HG02884 (cell line): ENCODE measurements around the gene UNC13B.
"Not testable (repeated sequence)": the region's sequence is repeated elsewhere in the genome, so short reads cannot be mapped to it uniquely, and the experiment has no call there.

Source experiments
- ATAC-seq: cut with Tn5 transposase; IDR thresholded peaks from one replicate; pipeline ENCODE4 v1.9.1; 2021; ENCODE audit warnings: mild to moderate bottlenecking, moderate library complexity; ENCODE audit not compliant: unreplicated experiment

Gene UNC13B

DNA sequence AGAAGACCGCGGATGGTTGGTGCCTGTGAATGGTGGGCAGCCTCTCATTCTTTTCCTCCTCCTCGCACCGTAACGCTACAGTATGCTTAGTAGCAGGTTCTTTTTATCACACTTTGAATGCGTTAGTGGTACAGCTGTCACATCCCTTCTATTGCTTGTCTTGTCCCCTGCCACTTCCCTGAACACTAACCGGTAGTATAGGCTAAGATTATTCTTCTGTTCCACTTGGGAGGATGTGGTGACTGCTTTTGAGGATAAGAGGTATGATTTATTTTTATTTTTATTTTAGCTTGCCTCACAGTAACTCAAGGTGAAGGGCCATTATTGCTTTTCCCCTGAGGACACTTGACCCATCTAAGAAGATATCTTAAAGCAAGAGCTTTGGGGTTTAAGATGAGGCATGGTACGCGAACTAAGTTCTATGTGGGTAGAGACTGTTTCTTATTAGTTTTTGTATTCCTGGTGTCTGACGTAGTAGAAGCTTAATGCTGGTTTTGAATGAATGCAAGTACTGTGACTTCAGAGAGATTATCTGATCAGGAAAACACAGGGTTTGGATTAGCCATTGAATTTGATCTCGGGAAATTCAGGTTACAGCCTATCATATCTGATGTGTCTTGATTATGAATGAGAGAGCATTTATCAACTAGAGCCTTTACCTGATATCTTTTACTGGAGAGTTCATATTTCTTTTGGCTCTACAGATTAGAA, 951 bp downstream of the UNC13B start:
- no peak for ATAC-seq

DNA sequence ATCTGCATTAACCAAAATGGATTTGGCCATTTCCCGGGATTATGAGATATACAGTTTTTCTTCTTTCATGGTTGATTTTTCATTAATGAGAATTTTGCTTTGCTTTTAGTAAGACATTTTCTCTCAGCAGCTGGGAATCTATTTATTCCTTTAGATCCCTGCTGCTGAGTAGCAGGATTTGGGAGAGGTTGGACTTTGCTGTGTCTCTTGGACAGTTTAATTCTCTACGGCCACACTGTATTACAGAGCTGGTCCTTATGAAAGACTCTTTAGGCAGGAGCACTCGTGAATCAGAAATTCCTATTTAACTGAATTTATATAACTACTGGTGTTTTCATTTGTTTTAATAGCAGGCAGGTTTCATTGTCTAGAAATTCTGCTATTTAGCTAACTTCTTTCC, 1.6 kb downstream of the UNC13B start:
- ATAC-seq: no peak

DNA sequence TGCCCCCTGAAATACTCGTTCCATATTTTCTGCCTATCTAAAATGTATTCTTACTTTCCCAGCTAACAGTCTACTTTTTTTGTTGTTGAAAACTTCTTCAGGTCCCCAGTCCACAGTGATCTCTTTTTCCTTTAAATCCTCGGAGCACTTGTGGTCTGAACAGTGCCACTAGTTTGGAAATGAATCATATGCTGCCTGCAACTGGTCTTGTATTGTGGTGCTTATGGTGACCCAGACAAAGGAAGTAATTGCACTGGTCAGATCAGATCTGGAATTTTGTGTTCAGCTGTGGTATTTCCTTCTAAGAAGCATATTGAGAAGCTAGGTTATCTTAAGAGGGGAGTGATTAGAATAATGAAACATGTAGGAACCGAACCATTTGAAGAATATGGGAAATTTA, 2.9 kb downstream of the UNC13B start:
- no peak for ATAC-seq

DNA sequence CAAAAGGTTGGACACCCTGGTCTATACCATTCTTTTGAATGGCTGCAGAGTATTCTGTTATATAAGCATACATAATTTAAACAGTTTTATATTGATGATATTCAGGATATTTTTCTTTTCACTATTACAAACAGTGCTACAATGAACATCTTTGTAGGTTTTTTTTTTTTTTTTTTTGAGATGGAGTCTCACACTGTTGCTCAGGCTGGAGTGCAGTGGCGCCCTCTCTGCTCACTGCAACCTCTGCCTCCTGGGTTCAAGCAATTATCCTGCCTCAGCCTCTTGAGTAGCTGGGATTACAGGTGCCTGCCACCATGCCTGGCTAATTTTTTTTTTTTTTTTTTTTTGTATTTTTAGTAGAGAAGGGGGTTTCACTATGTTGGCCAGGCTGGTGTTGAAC, 5.6 kb downstream of the UNC13B start:
- ATAC-seq: not testable (repeated sequence)

DNA sequence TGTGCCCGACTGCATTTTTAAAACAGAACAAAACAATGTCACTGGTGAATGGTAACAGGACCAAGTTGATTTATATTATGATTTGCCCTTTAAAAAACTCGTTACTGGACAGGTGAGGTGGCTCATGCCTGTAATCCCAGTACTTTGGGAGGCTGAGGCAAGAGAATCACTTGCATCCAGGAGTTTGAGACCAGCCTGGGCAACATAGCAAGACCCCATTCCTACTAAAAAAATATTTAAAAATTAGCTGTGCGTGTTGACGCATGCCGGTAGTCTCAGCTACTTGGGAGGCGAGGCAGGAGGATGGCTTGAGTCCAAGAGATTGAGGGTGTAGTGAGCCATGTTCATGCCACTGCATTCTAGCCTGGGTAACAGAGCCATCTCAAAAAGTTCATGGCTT, 7.2 kb downstream of the UNC13B start:
- ATAC-seq: no peak

DNA sequence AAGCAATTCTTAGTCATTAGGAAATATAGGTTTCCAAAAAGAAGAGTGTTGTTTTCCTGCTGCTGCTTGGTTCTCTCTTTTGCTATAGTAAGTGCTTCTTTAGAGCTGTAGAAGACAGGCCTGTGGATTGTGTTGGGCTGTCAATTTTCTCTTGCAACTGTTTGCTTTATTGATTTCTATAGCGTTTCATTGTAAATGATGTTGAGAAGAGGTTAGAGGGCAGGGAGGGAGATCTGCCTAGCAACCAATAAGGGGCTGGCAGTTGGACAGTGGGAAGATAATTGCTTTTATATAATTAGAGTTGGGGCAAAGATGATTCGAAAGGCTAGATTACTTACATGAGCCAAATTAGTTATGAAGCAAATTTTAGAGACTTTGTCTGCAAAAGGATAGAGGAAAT, 11.1 kb downstream of the UNC13B start:
- ATAC-seq: no peak

DNA sequence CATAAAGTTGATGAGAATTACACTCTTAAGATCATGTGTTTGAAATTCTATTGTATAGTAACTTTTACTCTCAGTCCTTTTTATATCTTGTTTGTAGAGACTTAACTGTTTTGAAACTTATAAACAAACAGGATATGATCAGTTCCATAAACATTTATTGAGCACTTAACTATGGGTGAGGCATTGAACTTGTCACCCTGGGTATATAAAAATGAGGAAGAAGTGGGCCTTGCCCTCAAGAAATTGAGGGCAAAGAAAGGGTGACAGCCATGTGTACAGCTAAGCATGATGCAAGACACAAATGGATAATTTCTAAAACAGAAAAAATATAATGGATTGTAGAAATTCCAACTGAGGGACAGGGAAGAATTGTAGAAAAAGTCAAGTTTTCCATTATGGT, 15.7 kb downstream of the UNC13B start:
- no peak for ATAC-seq

DNA sequence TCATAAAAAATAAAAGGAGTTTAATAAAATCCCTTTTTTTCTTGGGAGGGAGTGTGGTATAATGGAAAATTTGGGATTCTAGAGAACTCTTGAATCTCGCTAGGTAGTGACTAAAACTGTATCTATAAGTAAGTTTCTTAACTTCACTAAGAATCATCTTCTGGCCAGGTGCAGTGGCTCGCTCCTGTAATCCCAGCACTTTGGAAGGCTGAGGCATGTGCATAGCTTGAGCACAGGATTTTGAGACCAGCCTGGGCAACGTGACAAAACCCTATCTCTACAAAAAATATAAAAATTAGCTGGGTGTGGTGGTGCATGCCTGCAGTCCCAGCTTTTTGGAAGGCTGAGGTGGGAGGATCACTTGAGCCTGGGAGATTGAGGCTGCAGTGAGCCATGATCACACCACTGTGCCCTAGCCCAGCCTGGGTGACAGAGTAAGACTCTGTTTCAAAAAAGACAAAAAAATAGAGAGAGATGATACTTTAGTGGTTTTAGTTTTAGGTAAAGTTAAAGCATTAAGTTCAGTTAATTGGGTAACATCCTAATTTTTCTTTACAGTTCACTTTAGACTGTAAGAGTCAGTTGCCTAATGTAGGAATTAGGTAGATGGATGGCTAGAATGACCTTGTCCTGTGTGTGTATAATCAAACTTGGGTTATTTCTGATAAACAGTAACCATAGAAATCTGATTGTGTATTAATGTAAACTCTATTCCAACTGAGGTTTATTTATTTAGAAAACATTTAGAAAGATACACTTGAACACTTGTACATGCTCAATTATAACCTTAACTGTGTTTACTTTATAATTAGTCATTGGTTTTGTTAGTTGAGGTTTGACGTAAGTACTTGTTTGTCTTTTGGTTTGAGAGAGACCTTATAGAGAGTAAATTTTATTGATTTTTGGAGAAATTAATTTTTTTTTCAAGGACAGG, 17.8 kb downstream of the UNC13B start:
- ATAC-seq: no peak

DNA sequence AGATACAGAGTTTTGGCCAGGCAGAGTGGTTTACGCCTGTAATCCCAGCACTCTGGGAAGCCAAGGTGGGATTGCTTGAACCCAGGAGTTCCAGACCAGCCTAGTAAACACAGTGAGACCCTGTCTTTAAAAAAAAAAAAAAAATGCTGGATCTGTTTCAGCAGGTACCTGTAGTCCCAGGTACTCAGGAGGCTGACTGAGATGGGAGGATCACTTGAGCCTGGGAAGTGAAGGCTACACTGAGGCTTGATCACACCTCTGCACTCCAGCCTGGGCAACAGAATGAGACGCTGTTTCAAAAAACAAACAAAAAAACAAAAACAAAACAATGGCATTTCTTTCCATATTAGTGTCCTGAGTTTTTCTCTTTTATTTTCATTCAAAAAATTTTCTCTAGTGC, 19.0 kb downstream of the UNC13B start:
- no peak for ATAC-seq

DNA sequence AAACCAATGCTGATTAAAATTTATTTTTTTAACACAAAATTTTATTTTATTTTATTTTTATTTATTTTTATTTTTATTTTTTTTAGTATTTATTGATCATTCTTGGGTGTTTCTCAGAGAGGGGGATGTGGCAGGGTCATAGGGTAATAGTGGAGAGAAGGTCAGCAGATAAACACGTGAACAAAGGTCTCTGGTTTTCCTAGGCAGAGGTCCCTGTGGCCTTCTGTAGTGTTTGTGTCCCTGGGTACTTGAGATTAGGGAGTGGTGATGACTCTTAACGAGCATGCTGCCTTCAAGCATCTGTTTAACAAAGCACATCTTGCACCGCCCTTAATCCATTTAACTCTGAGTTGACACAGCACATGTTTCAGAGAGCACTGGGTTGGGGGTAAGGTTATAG, 20.6 kb downstream of the UNC13B start:
- not testable (repeated sequence) for ATAC-seq

DNA sequence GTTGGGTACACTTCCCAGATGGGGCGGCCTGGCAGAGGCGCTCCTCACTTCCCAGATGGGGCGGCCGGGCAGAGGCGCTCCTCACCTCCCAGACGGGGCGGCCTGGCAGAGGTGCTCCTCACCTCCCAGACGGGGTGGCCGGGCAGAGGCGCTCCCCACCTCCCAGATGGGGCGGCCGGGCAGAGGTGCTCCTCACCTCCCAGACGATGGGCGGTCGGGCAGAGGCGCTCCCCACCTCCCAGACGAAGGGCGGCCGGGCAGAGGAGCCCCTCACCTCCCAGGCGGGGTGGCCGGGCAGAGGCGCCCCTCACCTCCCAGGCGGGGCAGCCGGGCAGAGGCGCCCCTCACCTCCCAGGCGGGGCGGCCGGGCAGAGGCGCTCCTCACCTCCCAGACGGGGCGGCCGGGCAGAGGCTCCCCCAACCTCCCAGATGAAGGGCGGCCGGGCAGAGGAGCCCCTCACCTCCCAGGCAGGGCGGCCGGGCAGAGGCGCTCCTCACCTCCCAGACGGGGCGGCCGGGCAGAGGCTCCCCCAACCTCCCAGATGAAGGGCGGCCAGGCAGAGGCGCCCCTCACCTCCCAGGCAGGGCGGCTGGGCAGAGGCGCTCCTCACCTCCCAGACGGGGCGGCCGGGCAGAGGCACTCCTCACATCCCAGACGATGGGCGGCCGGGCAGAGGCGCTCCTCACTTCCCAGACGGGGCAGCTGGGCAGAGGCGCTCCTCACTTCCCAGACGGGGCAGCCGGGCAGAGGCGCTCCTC, 21.4 kb downstream of the UNC13B start:
- ATAC-seq: not testable (repeated sequence)

DNA sequence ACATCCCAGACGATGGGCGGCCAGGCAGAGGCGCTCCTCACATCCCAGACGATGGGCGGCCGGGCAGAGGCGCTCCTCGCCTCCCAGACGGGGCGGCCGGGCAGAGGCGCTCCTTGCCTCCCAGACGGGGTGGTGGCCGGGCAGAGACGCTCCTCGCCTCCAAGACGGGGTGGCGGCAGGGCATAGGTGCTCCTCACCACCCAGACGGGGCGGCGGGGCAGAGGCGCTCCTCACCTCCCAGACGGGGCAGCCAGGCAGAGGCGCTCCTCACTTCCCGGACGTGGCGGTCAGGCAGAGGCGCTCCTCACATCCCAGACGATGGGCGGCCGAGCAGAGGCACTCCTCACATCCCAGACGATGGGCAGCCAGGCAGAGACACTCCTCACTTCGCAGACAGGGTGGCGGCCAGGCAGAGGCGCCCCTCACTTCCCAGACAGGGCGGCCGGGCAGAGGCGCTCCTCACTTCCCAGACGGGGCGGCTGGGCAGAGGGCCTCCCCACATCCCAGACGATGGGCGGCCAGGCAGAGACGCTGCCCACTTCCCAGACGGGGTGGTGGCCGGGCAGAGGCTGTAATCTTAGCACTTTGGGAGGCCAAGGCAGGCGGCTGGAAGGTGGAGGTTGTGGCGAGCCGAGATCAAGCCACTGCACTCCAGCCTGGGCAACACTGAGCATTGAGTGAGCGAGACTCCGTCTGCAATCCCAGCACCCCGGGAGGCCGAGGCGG, 22.1 kb downstream of the UNC13B start:
- not testable (repeated sequence) for ATAC-seq

DNA sequence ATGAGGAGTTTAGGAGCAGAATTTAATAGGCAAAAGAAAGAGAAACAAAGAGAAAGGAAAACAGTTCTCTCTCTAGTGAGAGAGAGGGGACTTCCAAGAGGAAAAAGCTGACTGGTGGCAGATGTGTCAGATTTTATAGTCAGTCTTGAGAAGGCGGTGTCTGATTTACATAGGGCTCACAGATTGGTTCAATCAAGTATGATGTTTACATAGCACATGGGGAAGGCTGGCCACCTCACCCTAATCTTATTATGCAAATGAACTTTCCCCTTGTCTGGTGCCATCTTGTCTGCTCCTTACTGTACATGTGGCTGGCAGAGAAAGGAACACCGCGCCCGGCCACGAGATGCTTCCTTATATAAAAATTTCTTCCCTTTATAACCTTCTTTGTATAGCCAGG, 24.7 kb downstream of the UNC13B start:
- no peak for ATAC-seq

DNA sequence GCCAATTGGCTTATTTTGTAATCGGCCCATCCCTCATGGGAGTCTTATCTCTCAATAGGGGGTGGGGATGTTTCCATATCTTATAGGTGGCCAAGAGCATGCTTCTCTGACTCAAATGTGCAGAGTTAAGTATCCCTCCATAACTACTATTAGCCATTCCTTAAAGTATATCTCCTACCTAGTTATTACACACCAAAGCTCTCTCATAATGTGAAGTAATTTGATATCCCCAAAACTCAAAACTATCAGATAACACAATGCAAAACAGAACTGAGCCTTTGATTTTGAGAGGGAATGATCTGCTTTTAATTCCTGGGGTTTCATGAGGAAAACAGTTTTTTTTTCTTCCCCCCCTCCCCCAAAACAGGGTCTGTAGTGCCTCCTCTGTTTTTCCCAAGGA, 28.4 kb downstream of the UNC13B start:
- no peak for ATAC-seq

DNA sequence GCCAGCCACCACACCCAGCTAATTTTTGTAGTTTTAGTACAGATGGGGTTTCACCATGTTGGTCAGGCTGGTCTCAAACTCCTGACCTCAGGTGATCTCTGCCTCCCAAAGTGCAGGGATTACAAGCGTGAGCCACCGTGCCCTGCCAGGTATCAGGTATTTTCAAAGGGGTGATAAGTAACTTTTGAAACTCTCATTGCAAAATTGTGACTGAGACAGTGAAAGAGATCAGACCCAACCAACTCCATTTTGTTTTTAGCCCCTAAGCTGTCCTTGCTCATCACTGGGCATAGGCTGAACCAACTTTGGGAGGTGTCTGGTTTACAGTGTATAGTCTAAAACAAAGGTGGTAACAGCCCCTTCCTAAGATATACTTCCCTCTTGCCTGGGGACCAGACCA, 29.3 kb downstream of the UNC13B start:
- ATAC-seq: no peak

DNA sequence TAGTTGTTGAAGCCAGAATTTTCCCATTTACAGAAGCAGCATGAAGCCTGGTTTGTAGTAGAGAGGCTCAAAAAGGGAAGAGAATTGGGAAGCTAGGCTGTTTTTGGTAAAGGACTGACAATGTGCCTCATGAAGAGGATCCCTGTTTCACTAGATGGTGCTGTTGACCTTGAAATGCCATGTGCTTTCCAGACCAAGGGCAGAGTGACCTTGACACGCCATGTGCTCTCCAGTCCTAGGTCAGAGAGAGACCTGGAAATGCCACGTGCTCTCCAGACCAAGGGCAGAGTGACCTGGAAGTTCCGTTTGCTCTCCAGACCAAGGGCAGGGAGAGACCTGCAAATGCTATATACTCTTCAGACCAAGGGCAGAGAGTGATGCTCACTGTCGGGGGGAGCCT, 32.0 kb downstream of the UNC13B start:
- ATAC-seq: no peak

DNA sequence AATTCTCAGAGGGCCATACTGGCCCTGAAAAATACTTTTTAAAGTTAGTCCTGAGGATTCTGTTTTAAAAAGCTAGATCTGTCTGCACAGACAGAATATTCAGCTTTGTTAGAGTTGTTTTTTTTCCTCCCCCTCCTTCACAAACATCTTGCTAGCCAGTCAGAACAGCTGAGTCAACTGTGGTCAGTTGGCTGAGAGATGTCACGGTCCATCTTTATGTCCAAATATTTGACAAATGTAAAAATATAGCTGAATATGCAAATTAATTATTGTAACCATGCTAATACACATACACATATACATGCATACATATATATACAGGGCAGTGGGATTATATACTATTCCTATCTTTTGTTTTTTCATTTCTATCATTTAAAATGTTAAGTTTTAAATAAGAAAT, 33.9 kb downstream of the UNC13B start:
- ATAC-seq: no peak

DNA sequence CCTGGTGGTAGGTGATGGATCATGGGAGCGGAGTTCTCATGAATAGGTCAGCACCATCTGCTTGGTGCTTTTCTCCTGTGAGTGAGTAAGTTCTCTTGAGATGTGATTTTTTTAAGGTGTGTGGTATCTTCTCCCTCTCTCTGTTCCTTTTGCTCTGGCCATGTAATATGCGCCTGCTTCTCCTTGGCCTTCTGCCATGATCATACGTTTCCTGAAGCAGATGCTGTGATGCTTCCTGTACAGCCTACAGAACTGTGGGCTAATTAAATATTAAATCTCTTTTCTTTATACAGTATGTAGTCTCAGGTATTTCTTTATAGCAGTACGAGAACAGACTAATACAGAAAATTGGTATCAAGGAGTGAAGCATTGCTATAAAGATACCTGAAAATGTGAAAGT, 36.4 kb downstream of the UNC13B start:
- ATAC-seq: no peak

DNA sequence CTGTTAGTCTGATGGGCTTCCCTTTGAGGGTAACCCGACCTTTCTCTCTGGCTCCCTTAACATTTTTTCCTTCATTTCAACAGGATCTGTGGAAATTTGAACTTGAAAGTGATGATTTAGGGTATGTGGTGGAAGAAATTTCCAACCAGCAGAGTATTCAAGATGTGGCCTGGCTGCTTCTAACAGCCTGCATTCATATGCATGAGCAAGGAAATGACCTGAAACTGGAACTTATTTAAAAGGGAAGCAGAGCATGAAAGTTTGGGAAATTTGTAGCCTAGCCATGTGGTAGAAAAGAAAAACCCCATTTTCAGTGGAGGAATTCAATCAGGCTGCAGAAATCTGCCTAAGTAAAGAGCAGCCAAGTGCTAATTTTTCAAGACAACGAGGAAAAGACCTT, 41.7 kb downstream of the UNC13B start:
- no peak for ATAC-seq

DNA sequence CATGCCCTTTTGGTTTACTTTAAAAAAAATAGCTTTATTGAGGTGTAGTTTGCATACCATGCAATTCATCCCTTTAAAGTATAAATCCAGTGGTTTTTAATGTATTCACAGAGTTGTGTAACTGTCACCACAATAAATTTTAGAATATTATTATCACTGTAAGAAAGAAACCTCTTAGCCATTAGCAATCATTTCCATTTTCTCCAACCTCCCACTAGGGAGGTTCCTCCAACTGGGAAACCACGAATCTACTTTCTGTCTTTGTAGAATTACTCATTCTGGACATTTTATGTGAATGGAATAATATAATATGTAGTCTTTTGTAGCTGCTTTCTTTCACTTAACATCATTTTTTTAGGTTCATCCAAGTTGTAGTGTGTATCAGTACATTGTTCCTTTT, 43.5 kb downstream of the UNC13B start:
- ATAC-seq: no peak

DNA sequence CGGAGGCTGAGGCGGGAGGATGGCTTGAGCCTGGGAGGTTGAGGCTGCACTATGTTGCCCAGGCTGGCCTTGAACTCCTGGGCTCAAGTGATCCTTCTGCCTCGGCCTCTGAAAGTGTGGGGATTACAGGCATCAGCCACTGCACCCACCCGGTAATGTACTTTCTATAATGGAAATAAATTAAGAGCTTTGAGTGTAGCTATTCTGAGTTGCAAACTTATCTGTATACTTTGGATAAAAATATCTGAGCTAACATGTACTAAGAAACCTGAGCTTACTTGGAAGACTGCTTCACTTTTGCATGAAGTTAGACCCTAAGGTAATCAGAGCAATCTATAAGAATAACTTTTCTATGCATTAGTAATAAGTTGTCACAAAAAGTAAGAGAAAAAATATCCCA, 50.0 kb downstream of the UNC13B start:
- no peak for ATAC-seq
